HTR-8/SVneo (cell line): ENCODE measurements around the gene ILKAP.

Experiments
- DNase-seq: peaks from one replicate; pipeline ENCODE4 v3.0.0; 2011; ENCODE audit warnings: low spot score, mixed read lengths; ENCODE audit not compliant: insufficient read length
- FAIRE-seq: peaks from 2 replicates; lab custom pipeline; 2011; peaks lifted over from hg19 to GRCh38; lab: Jason Lieb, UNC

The ILKAP gene

GRCh38 chr2:238155051-238155760, 48.3 kb downstream of the ILKAP start:
- FAIRE-seq (no peak), DNase-seq (no peak)

GRCh38 chr2:238154570-238154969, 48.9 kb downstream of the ILKAP start:
- FAIRE-seq (no peak), DNase-seq (no peak)

GRCh38 chr2:238152771-238153688, 50.5 kb downstream of the ILKAP start:
- no peak for DNase-seq
- FAIRE-seq: no peak

GRCh38 chr2:238151628-238152235, 51.8 kb downstream of the ILKAP start:
- no peak for FAIRE-seq
- DNase-seq: no peak

GRCh38 chr2:238151205-238151604, 52.3 kb downstream of the ILKAP start:
- DNase-seq (no peak), FAIRE-seq (no peak)

GRCh38 chr2:238150686-238151085, 52.8 kb downstream of the ILKAP start:
- DNase-seq (no peak), FAIRE-seq (no peak)

GRCh38 chr2:238149841-238150572, 53.5 kb downstream of the ILKAP start:
- no peak for DNase-seq
- FAIRE-seq: no peak

- FAIRE-seq: no peak
- no peak for DNase-seq
Observed at GRCh38 chr2:238148981-238149380, 54.5 kb downstream of the ILKAP start.

- FAIRE-seq (no peak), DNase-seq (no peak)
Observed at GRCh38 chr2:238146884-238147544, 56.5 kb downstream of the ILKAP start.

GRCh38 chr2:238145851-238146250, 57.6 kb downstream of the ILKAP start:
- FAIRE-seq (no peak), DNase-seq (no peak)

- DNase-seq (no peak), FAIRE-seq (no peak)
Observed at GRCh38 chr2:238145046-238145445, 58.4 kb downstream of the ILKAP start.

GRCh38 chr2:238144262-238144661, 59.2 kb downstream of the ILKAP start:
- FAIRE-seq (no peak), DNase-seq (no peak)

GRCh38 chr2:238143239-238143951, 60.1 kb downstream of the ILKAP start:
- FAIRE-seq (peak; percentile 33), DNase-seq (peak; percentile 66)

- no peak for DNase-seq
- FAIRE-seq: no peak
Observed at GRCh38 chr2:238142382-238143205, 60.9 kb downstream of the ILKAP start.

GRCh38 chr2:238141541-238142318, 61.8 kb downstream of the ILKAP start:
- DNase-seq: peak; percentile 70
- FAIRE-seq: peak; percentile 63

GRCh38 chr2:238140721-238141540, 62.6 kb downstream of the ILKAP start:
- no peak for DNase-seq
- no peak for FAIRE-seq

- no peak for FAIRE-seq
- no peak for DNase-seq
Observed at GRCh38 chr2:238140040-238140439, 63.5 kb downstream of the ILKAP start.
